CD8-positive, alpha-beta memory T cell (primary cell): Measurements from ENCODE around the gene AKR1A1. TPM values are rescaled to one million over a fixed set of nuclear protein-coding genes. Genes with fewer than 3 reads are reported as not detected.

Experiments used
- CTCF ChIA-PET: fragments of 350-600 bp; sonication (Branson Sonifier 250); formaldehyde crosslinking; loops from one replicate; lab custom pipeline; 2021; ENCODE audit warnings: antibody characterized with exemption; lab: Charles Lee
- POLR2A ChIA-PET: fragments of 350-600 bp; sonication (Branson Sonifier 250); formaldehyde crosslinking; loops from one replicate; lab custom pipeline; 2021; ENCODE audit warnings: antibody characterized with exemption; lab: Charles Lee
- DNase-seq, 5 donors: peaks; one replicate each; pipeline versions ENCODE4 v3.0.0 to v3.0.0-alpha.2; 2020 to 2022; ENCODE audit warnings: mixed read lengths in 1 of 5
- H3K27ac ChIP-seq: one replicate; pipeline ENCODE4 v1.7.0; 2013; ENCODE audit warnings: low read depth, mild to moderate bottlenecking, low read length, moderate library complexity
- H3K27me3 ChIP-seq: 2 replicates; pipeline ENCODE4 v1.7.0; 2013; ENCODE audit warnings: low read length, mild to moderate bottlenecking; ENCODE audit not compliant: insufficient read depth, poor library complexity, severe bottlenecking
- H3K36me3 ChIP-seq: 2 replicates; pipeline ENCODE4 v1.7.0; 2013; ENCODE audit warnings: mild to moderate bottlenecking, low read length, moderate library complexity; ENCODE audit not compliant: insufficient read depth
- H3K4me1 ChIP-seq: 2 replicates; pipeline ENCODE4 v1.7.0; 2013; ENCODE audit warnings: mild to moderate bottlenecking, low read length, moderate library complexity; ENCODE audit not compliant: insufficient read depth
- H3K4me3 ChIP-seq: 2 replicates; pipeline ENCODE4 v1.7.0; 2013; ENCODE audit warnings: mild to moderate bottlenecking, low read length
- H3K9me3 ChIP-seq: 2 replicates; pipeline ENCODE4 v1.7.0; 2013; ENCODE audit warnings: mild to moderate bottlenecking, low read length
- H3K27ac Mint-ChIP-seq, 8 donors: one replicate each; pipeline ENCODE4 v1.8.0; 2020 to 2021; ENCODE audit warnings: mixed read lengths in 8 of 8, mild to moderate bottlenecking in 6 of 8, inconsistent platforms in 3 of 8, moderate library complexity in 3 of 8
- H3K27me3 Mint-ChIP-seq, 2 donors: one replicate each; pipeline ENCODE4 v1.8.0; 2020 to 2021; ENCODE audit warnings: mixed read lengths in 2 of 2, mild to moderate bottlenecking in 1 of 2, moderate library complexity in 1 of 2
- H3K36me3 Mint-ChIP-seq, 3 donors: one replicate each; pipeline ENCODE4 v1.8.0; 2020 to 2021; ENCODE audit warnings: mixed read lengths in 3 of 3, inconsistent platforms in 1 of 3, mild to moderate bottlenecking in 1 of 3
- H3K4me1 Mint-ChIP-seq, 3 donors: one replicate each; pipeline ENCODE4 v1.8.0; 2020 to 2021; ENCODE audit warnings: mixed read lengths in 3 of 3, inconsistent platforms in 1 of 3, mild to moderate bottlenecking in 1 of 3
- H3K4me3 Mint-ChIP-seq, 7 donors: one replicate each; pipeline ENCODE4 v1.8.0; 2020 to 2021; ENCODE audit warnings: mixed read lengths in 7 of 7, mild to moderate bottlenecking in 6 of 7, moderate library complexity in 4 of 7, inconsistent platforms in 2 of 7
- H3K9me3 Mint-ChIP-seq, 5 donors: one replicate each; pipeline ENCODE4 v1.8.0; 2020 to 2022; ENCODE audit warnings: mixed read lengths in 5 of 5, mild to moderate bottlenecking in 3 of 5, moderate library complexity in 2 of 5, inconsistent platforms in 1 of 5
- polyA plus RNA-seq: library from polyadenylated mRNA; unstranded; fragments of 300-500 nt; fragmentation: Illumina TruSeq; gene quantifications from one replicate; pipeline ENCODE4 v1.2.3, GENCODE V29; 2021
- total RNA-seq, 2 experiments: library from RNA; stranded (reverse); gene quantifications; one replicate each; pipeline ENCODE4 v1.2.3, GENCODE V29; 2021

The AKR1A1 gene
- total RNA-seq (100 to 1,000 TPM; 204 to 217 TPM), polyA plus RNA-seq (98.3 TPM)

GRCh38 chr1:45550401-45551351, at the start of gene AKR1A1:
AKR1A1 (plus strand) TSS chr1:45550826; CDS start chr1:45561795, 10,969 bp downstream.
- no peaks in the 10 kb centered on the region for H3K27me3 Mint-ChIP-seq
- ChIA-PET POLR2A (interaction anchor here (0.6 to 1.7 kb wide), 5 partner anchors 29 to 62 kb away, joined by 3 to 13 read pairs (median 6); partner anchors contain the start of genes CCDC163, MMACHC, NASP and PRDX1), CTCF (interaction anchor here (0.9 to 1.9 kb wide), 5 partner anchors 9 to 51 kb away, joined by 3 to 7 read pairs (median 4); partner anchors contain the start of genes CCDC163 and MMACHC)

GRCh38 chr1:45501505-45501859, 49.1 kb upstream of the AKR1A1 start:
- no peaks in the 10 kb centered on the region for H3K27me3 ChIP-seq
- peak overlapping the region; percentile 60 for H3K4me3 ChIP-seq
- H3K4me1 ChIP-seq = peaks cover 15% of the 10 kb centered on the region
- no peaks in the 10 kb centered on the region for H3K9me3 ChIP-seq
- H3K36me3 Mint-ChIP-seq = peaks cover 0 to 11% (median 1%) of the 10 kb centered on the region in 3 donors
- no peaks in the 10 kb centered on the region for H3K27me3 Mint-ChIP-seq
- H3K27ac Mint-ChIP-seq = peak overlapping the region in 2 of 8 donors; percentile 37 to 72
- no peak overlapping the region for H3K27ac ChIP-seq
- ChIA-PET CTCF (interaction anchor here (1.1 to 4.8 kb wide), 6 partner anchors 10 to 68 kb away, joined by 3 to 35 read pairs (median 7); partner anchors contain the start of genes PRDX1 and TESK2), POLR2A (interaction anchor here (1.4 kb wide), 1 partner anchor 19 kb away, joined by 4 read pairs; no protein-coding TSS in a partner anchor)
- H3K9me3 Mint-ChIP-seq = no peaks in the 10 kb centered on the region
- DNase-seq = no peak
- H3K4me1 Mint-ChIP-seq = peaks cover 28 to 36% (median 35%) of the 10 kb centered on the region in 3 donors
- H3K36me3 ChIP-seq = no peaks in the 10 kb centered on the region
- peak overlapping the region in 4 of 7 donors; percentile 28 to 84 (median 65) for H3K4me3 Mint-ChIP-seq

More at GRCh38 chr1:45550401-45551351, at the start of gene AKR1A1:
- H3K4me3 ChIP-seq = peak within 1 kb of the TSS; percentile 91
- H3K36me3 ChIP-seq = no peaks in the 10 kb centered on the region
- peak within 1 kb of the TSS; percentile 86 for H3K27ac ChIP-seq
- H3K9me3 ChIP-seq = no peaks in the 10 kb centered on the region
- Mint-ChIP-seq H3K27ac (peak within 1 kb of the TSS; percentile 91 to 99 (median 97)), H3K4me1 (peaks cover 22 to 25% (median 25%) of the 10 kb centered on the region in 3 donors), H3K4me3 (peak within 1 kb of the TSS; percentile 93 to 99 (median 97)), H3K9me3 (no peaks in the 10 kb centered on the region), H3K36me3 (peaks cover 0 to 14% (median 3%) of the 10 kb centered on the region in 3 donors)
- peak; percentile 76 to 88 (median 84) for DNase-seq
- H3K27me3 ChIP-seq = no peaks in the 10 kb centered on the region
- H3K4me1 ChIP-seq = peaks cover 20% of the 10 kb centered on the region

GRCh38 chr1:45503462-45504360, 46.9 kb upstream of the AKR1A1 start:
- Mint-ChIP-seq H3K27ac (no peak overlapping the region), H3K9me3 (no peaks in the 10 kb centered on the region), H3K27me3 (no peaks in the 10 kb centered on the region), H3K36me3 (peaks cover 0 to 21% (median 0%) of the 10 kb centered on the region in 3 donors), H3K4me1 (peaks cover 24 to 33% (median 31%) of the 10 kb centered on the region in 3 donors), H3K4me3 (no peak overlapping the region)
- ChIA-PET POLR2A (no interaction called here), CTCF (interaction anchor here (0.7 to 4.8 kb wide), 3 partner anchors 9 to 67 kb away, joined by 3 to 35 read pairs (median 6); partner anchors contain the start of gene TESK2)
- H3K4me1 ChIP-seq = peaks cover 14% of the 10 kb centered on the region
- H3K9me3 ChIP-seq = no peaks in the 10 kb centered on the region
- peaks cover 5% of the 10 kb centered on the region for H3K36me3 ChIP-seq
- no peak for DNase-seq
- no peaks in the 10 kb centered on the region for H3K27me3 ChIP-seq
- no peak overlapping the region for H3K27ac ChIP-seq
- H3K4me3 ChIP-seq = no peak overlapping the region

GRCh38 chr1:45507195-45507594, 43.4 kb upstream of the AKR1A1 start:
- no peak for DNase-seq
- Mint-ChIP-seq H3K27ac (peak overlapping the region in 3 of 8 donors; percentile 53 to 85 (median 76)), H3K27me3 (no peaks in the 10 kb centered on the region), H3K4me3 (no peak overlapping the region), H3K4me1 (no peaks in the 10 kb centered on the region), H3K36me3 (peaks cover 5 to 43% (median 6%) of the 10 kb centered on the region in 3 donors), H3K9me3 (no peaks in the 10 kb centered on the region)
- Histone ChIP-seq H3K9me3 (no peaks in the 10 kb centered on the region), H3K4me1 (no peaks in the 10 kb centered on the region), H3K27ac (no peak overlapping the region), H3K27me3 (no peaks in the 10 kb centered on the region), H3K4me3 (no peak overlapping the region), H3K36me3 (peaks cover 27% of the 10 kb centered on the region)
- ChIA-PET CTCF (interaction anchor here (1.1 kb wide), 1 partner anchor 62 kb away, joined by 3 read pairs; no protein-coding TSS in a partner anchor), POLR2A (no interaction called here)

- ChIA-PET POLR2A (interaction anchor here (0.8 kb wide), 1 partner anchor 8 kb away, joined by 3 read pairs; the partner anchor contains the start of genes CCDC163 and MMACHC), CTCF (interaction anchor here (1.1 kb wide), 1 partner anchor 61 kb away, joined by 3 read pairs; no protein-coding TSS in a partner anchor)
- H3K27me3 ChIP-seq = no peaks in the 10 kb centered on the region
- H3K36me3 Mint-ChIP-seq = peaks cover 5 to 49% (median 6%) of the 10 kb centered on the region in 3 donors
- H3K27me3 Mint-ChIP-seq = no peaks in the 10 kb centered on the region
- no peaks in the 10 kb centered on the region for H3K4me1 Mint-ChIP-seq
- peaks cover 33% of the 10 kb centered on the region for H3K36me3 ChIP-seq
- H3K27ac Mint-ChIP-seq = peak overlapping the region in 5 of 8 donors; percentile 14 to 85 (median 70)
- no peak overlapping the region for H3K4me3 ChIP-seq
- no peak for DNase-seq
- no peaks in the 10 kb centered on the region for H3K9me3 Mint-ChIP-seq
- no peaks in the 10 kb centered on the region for H3K9me3 ChIP-seq
- H3K4me3 Mint-ChIP-seq = no peak overlapping the region
- H3K27ac ChIP-seq = no peak overlapping the region
- H3K4me1 ChIP-seq = no peaks in the 10 kb centered on the region
Measured at GRCh38 chr1:45507893-45508292, 42.7 kb upstream of the AKR1A1 start.

GRCh38 chr1:45508295-45509151, 42.1 kb upstream of the AKR1A1 start:
- Histone ChIP-seq H3K4me1 (no peaks in the 10 kb centered on the region), H3K27ac (no peak overlapping the region), H3K4me3 (no peak overlapping the region), H3K9me3 (no peaks in the 10 kb centered on the region), H3K27me3 (no peaks in the 10 kb centered on the region), H3K36me3 (peaks cover 34% of the 10 kb centered on the region)
- H3K27ac Mint-ChIP-seq = peak overlapping the region in 5 of 8 donors; percentile 14 to 76 (median 58)
- ChIA-PET CTCF (no interaction called here), POLR2A (interaction anchor here (0.8 kb wide), 1 partner anchor 9 kb away, joined by 3 read pairs; the partner anchor contains the start of genes CCDC163 and MMACHC)
- H3K9me3 Mint-ChIP-seq = no peaks in the 10 kb centered on the region
- DNase-seq = no peak
- peaks cover 5 to 54% (median 6%) of the 10 kb centered on the region in 3 donors for H3K36me3 Mint-ChIP-seq
- no peaks in the 10 kb centered on the region for H3K4me1 Mint-ChIP-seq
- H3K4me3 Mint-ChIP-seq = no peak overlapping the region
- H3K27me3 Mint-ChIP-seq = no peaks in the 10 kb centered on the region
